ENCODE measurements around the gene ZNF280B.

ZNF280B gene, protein sequence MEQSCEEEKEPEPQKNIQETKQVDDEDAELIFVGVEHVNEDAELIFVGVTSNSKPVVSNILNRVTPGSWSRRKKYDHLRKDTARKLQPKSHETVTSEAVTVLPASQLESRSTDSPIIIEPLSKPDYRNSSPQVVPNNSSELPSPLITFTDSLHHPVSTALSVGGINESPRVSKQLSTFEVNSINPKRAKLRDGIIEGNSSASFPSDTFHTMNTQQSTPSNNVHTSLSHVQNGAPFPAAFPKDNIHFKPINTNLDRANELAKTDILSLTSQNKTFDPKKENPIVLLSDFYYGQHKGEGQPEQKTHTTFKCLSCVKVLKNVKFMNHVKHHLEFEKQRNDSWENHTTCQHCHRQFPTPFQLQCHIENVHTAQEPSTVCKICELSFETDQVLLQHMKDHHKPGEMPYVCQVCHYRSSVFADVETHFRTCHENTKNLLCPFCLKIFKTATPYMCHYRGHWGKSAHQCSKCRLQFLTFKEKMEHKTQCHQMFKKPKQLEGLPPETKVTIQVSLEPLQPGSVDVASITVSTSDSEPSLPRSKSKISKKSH

GRCh38 chr22:22508274-22509176 lies at the start of gene ZNF280B:
TSS of gene ZNF280B (minus strand) at chr22:22508742. CDS start at chr22:22489398, 19,344 bp downstream.
- FAIRE-seq: no peak
- DNase-seq (ENCODE audit: insufficient read length, low spot score): peak; percentile 62
- TF ChIP-seq, protein P1, sequence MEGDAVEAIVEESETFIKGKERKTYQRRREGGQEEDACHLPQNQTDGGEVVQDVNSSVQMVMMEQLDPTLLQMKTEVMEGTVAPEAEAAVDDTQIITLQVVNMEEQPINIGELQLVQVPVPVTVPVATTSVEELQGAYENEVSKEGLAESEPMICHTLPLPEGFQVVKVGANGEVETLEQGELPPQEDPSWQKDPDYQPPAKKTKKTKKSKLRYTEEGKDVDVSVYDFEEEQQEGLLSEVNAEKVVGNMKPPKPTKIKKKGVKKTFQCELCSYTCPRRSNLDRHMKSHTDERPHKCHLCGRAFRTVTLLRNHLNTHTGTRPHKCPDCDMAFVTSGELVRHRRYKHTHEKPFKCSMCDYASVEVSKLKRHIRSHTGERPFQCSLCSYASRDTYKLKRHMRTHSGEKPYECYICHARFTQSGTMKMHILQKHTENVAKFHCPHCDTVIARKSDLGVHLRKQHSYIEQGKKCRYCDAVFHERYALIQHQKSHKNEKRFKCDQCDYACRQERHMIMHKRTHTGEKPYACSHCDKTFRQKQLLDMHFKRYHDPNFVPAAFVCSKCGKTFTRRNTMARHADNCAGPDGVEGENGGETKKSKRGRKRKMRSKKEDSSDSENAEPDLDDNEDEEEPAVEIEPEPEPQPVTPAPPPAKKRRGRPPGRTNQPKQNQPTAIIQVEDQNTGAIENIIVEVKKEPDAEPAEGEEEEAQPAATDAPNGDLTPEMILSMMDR (IDR thresholded peaks at IDR 0.05; ENCODE audit: insufficient read depth, missing control alignments): peak; percentile 56

DNA sequence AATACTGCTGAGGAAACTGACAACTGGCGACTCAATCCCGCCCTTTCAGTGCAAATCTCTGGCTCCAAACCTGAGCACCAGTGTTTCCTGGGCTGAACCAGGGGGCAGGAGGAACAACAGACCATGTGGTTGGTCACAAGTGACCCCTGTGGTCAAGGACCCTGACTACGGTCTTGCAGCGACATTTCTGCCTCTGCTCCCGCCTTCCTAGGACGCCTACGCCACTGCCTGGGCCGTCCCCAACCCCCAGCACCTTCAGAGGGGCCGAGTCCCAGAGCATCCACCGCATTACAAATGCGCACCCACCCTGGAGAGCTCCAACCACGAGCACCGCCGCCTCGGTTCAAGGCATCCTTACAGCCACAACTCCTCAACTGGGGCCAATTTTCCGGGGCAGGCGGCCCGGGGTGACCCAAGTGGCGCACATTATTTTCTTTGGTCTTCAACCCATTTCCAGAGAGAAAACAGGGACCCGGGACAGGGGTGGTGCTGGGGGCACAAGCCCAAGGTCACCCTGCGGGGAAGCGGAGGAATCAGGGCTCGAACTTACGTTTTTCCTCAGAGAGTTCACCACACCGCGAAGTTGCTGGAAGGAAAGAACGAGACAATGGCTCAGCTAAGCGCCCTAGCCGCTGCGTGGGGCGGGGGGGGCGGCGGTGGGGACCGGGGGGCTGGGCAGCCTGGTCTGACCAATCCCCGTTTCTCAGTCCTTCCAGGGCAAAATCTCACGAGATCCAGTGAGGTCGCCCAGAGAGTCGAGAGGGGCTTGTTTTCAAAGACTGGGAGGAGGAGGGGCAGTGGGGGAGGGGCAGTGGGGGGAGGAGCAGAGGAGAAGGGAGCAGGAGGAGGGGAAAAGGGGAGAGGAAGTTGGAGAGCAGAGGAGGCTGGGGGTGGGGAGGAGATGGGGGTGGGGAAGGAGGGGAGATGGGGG lies 48.7 kb upstream of the ZNF280B start:
- DNase-seq (ENCODE audit: insufficient read length, low spot score): peak; percentile 93
- no peak for FAIRE-seq
- TF ChIP-seq, protein P1 (IDR thresholded peaks at IDR 0.05; ENCODE audit: insufficient read depth, missing control alignments): no peak

- TF ChIP-seq, protein P1 (IDR thresholded peaks at IDR 0.05; ENCODE audit: insufficient read depth, missing control alignments): no peak
- no peak for FAIRE-seq
Observed at GRCh38 chr22:22556578-22556977, 48.0 kb upstream of the ZNF280B start.

DNA sequence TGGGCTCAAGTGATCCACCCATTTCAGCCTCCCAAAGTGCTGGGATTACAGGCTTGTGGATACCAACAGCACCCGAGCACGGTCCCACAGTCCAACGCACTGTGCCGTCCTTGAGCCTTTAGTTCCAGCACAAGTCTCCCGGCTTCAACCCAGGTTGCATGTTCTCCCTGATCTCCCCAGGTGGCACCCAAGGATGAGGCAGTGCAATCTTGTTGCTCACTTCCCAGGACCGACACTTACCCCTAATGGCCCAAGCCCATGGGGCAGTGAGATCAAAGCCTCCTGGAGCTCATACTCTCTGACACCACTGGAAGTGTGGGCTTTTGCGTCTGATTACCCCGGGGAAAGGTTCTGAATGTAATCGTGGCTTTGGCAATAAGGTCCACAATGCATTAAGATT lies 47.1 kb upstream of the ZNF280B start:
- TF ChIP-seq, protein P1 (IDR thresholded peaks at IDR 0.05; ENCODE audit: insufficient read depth, missing control alignments): no peak
- FAIRE-seq (no peak), DNase-seq (ENCODE audit: insufficient read length, low spot score) (no peak)

More at GRCh38 chr22:22556578-22556977, 48.0 kb upstream of the ZNF280B start:
- DNase-seq (ENCODE audit: insufficient read length, low spot score): no peak

GRCh38 chr22:22554587-22555284 lies 46.2 kb upstream of the ZNF280B start:
- TF ChIP-seq, protein P1 (IDR thresholded peaks at IDR 0.05; ENCODE audit: insufficient read depth, missing control alignments): no peak
- DNase-seq (ENCODE audit: insufficient read length, low spot score): no peak
- no peak for FAIRE-seq

All from D721Med (cell line).